ENCODE results near the gene NFU1. TPM values are rescaled to one million over a fixed set of nuclear protein-coding genes. Genes with fewer than 3 reads are reported as not detected.
"Not testable (repeated sequence)": the region's sequence is repeated elsewhere in the genome, so short reads cannot be mapped to it uniquely, and the experiment has no call there.

Gene NFU1
- total and polyA plus RNA-seq, 11 donors, result 61.5 to 156 (median 110) TPM

GRCh38 chr2:69429491-69430183 is 7.6 kb downstream of the NFU1 start:
- H3K27ac ChIP-seq, result no peak overlapping the region
- TF ChIP-seq CTCF (IDR thresholded peaks at IDR 0.05), result no peak
- TF ChIP-seq POLR2A (IDR thresholded peaks at IDR 0.05), result no peak
- no peak for ATAC-seq
- peaks cover 0 to 23% (median 2%) of the 10 kb centered on the region in 12 donors for H3K4me1 ChIP-seq
- H3K4me3 ChIP-seq, result no peak overlapping the region
- no peaks in the 10 kb centered on the region for H3K9me3 ChIP-seq
- intact Hi-C loops (cut with DNase I), result no loop called here
- 91 to 93% (median 92%) methylated on average over 6 of the region's 6 CpGs for WGBS, 4 donors
- DNase-seq, result no peak
- H3K36me3 ChIP-seq, result peaks cover 0 to 73% (median 64%) of the 10 kb centered on the region in 9 donors
- H3K27me3 ChIP-seq, result no peaks in the 10 kb centered on the region

- TF ChIP-seq POLR2A (IDR thresholded peaks at IDR 0.05) (no peak), CTCF (IDR thresholded peaks at IDR 0.05) (no peak)
- Histone ChIP-seq H3K27me3 (no peaks in the 10 kb centered on the region), H3K9me3 (no peaks in the 10 kb centered on the region), H3K27ac (peak overlapping the region in 5 of 12 donors; percentile 24 to 46 (median 44)), H3K36me3 (peaks cover 0 to 76% (median 64%) of the 10 kb centered on the region in 9 donors), H3K4me1 (peaks cover 0 to 25% (median 0%) of the 10 kb centered on the region in 12 donors), H3K4me3 (no peak overlapping the region)
- intact Hi-C loops (cut with DNase I), result no loop called here
- WGBS, 4 donors, result 89 to 94% (median 93%) methylated on average over 2 of the region's 2 CpGs
- no peak for DNase-seq
- no peak for ATAC-seq
Observed at GRCh38 chr2:69428981-69429380, 8.3 kb downstream of the NFU1 start.

- peak; percentile 56 to 86 (median 84) for ATAC-seq
- Histone ChIP-seq H3K27ac (peak overlapping the region in 7 of 12 donors; percentile 37 to 54 (median 44)), H3K4me1 (peaks cover 0 to 21% (median 5%) of the 10 kb centered on the region in 12 donors), H3K9me3 (no peaks in the 10 kb centered on the region), H3K36me3 (peaks cover 0 to 87% (median 67%) of the 10 kb centered on the region in 9 donors), H3K27me3 (no peaks in the 10 kb centered on the region), H3K4me3 (no peak overlapping the region)
- DNase-seq, result no peak
- TF ChIP-seq CTCF (IDR thresholded peaks at IDR 0.05) (no peak), POLR2A (IDR thresholded peaks at IDR 0.05) (no peak)
- intact Hi-C loops (cut with DNase I), result no loop called here
- 66 to 90% (median 82%) methylated on average over 2 of the region's 2 CpGs for WGBS, 4 donors
Observed at GRCh38 chr2:69424419-69424818, 12.8 kb downstream of the NFU1 start.

GRCh38 chr2:69422198-69422597 is 15.0 kb downstream of the NFU1 start:
- no peak overlapping the region for H3K4me3 ChIP-seq
- intact Hi-C loops (cut with DNase I), result no loop called here
- H3K4me1 ChIP-seq, result peaks cover 0 to 15% (median 2%) of the 10 kb centered on the region in 12 donors
- no peak for TF ChIP-seq POLR2A (IDR thresholded peaks at IDR 0.05)
- no peak for TF ChIP-seq CTCF (IDR thresholded peaks at IDR 0.05)
- peak overlapping the region in 2 of 12 donors; percentile 7 to 33 for H3K27ac ChIP-seq
- H3K9me3 ChIP-seq, result no peaks in the 10 kb centered on the region
- H3K36me3 ChIP-seq, result peaks cover 0 to 90% (median 67%) of the 10 kb centered on the region in 9 donors
- ATAC-seq (no peak), DNase-seq (no peak)
- no peaks in the 10 kb centered on the region for H3K27me3 ChIP-seq

GRCh38 chr2:69419111-69419510 is 18.1 kb downstream of the NFU1 start:
- WGBS, 4 donors, result 79 to 89% (median 83%) methylated on average over 7 of the region's 7 CpGs
- H3K27ac ChIP-seq; H3K4me3 ChIP-seq; H3K27me3 ChIP-seq; H3K9me3 ChIP-seq; intact Hi-C loops (cut with DNase I); H3K4me1 ChIP-seq; ATAC-seq; DNase-seq: not testable (repeated sequence)
- H3K36me3 ChIP-seq, result peaks cover 0 to 94% (median 78%) of the 10 kb centered on the region in 9 donors
